MCF 10A (cell line): ENCODE data around the gene AGL. TPM values are rescaled to one million over a fixed set of nuclear protein-coding genes. Genes with fewer than 3 reads are reported as not detected.

Experiments used
- BruUV-seq: library from RNA; stranded (reverse); fragments of 400-500 nt; replicated peaks from 2 replicates; lab custom pipeline; 2021; lab: Mats Ljungman, UMichigan
- CTCF ChIA-PET: fragments of 300-600 bp; sonication (Branson Sonifier 250); formaldehyde crosslinking; extraction: SDS; loops from one replicate; lab custom pipeline; 2021; ENCODE audit warnings: antibody characterized with exemption, inconsistent platforms; lab: Yijun Ruan, JAX
- POLR2A ChIA-PET: fragments of 300-600, 350-650 bp; sonication (Branson Sonifier 250); formaldehyde crosslinking; extraction: SDS; loops from one replicate; lab custom pipeline; 2020; ENCODE audit warnings: antibody characterized with exemption, inconsistent platforms; lab: Yijun Ruan, JAX
- DNase-seq: peaks from one replicate; pipeline ENCODE4 v3.0.0-alpha.2; 2018; ENCODE audit not compliant: unreplicated experiment
- H3K27ac Mint-ChIP-seq: one replicate; pipeline ENCODE4 v1.8.0; 2022; ENCODE audit warnings: mild to moderate bottlenecking, low read depth, mixed read lengths; ENCODE audit not compliant: unreplicated experiment
- H3K27me3 Mint-ChIP-seq: one replicate; pipeline ENCODE4 v1.8.0; 2022; ENCODE audit warnings: mixed read lengths; ENCODE audit not compliant: insufficient read depth, unreplicated experiment
- H3K36me3 Mint-ChIP-seq: one replicate; pipeline ENCODE4 v1.8.0; 2022; ENCODE audit warnings: mild to moderate bottlenecking, moderate library complexity, mixed read lengths; ENCODE audit not compliant: insufficient read depth, unreplicated experiment
- H3K4me1 Mint-ChIP-seq: one replicate; pipeline ENCODE4 v1.8.0; 2022; ENCODE audit warnings: mixed read lengths; ENCODE audit not compliant: insufficient read depth, unreplicated experiment
- H3K4me3 Mint-ChIP-seq: one replicate; pipeline ENCODE4 v1.8.0; 2022; ENCODE audit warnings: mild to moderate bottlenecking, moderate library complexity, mixed read lengths; ENCODE audit not compliant: unreplicated experiment
- H3K9me3 Mint-ChIP-seq: one replicate; pipeline ENCODE4 v1.8.0; 2022; ENCODE audit warnings: mixed read lengths; ENCODE audit not compliant: unreplicated experiment
- CTCF ChIP-seq: fragments of 200-600 bp; IDR thresholded peaks from one replicate; pipeline ENCODE4 v1.8.0; 2022; ENCODE audit warnings: antibody characterized with exemption, mild to moderate bottlenecking; ENCODE audit not compliant: unreplicated experiment
- intact Hi-C: fragments of 100-400 bp; cut with micrococcal nuclease; formaldehyde crosslinking; loops from 2 replicates; pipeline ENCODE4 v1.14.1; 2022
- total RNA-seq: library from RNA; stranded (reverse); gene quantifications from 2 replicates; pipeline ENCODE4 v1.2.3, GENCODE V29; 2022

AGL gene
- total RNA-seq, 1 experiment from 2014 or later: 8.9 TPM

GRCh38 chr1:99808391-99809115, 41.6 kb upstream of the AGL start:
- Mint-ChIP-seq H3K4me3 (no peak overlapping the region), H3K9me3 (no peaks in the 10 kb centered on the region), H3K27ac (no peak overlapping the region), H3K4me1 (no peaks in the 10 kb centered on the region), H3K27me3 (no peaks in the 10 kb centered on the region), H3K36me3 (no peaks in the 10 kb centered on the region)
- DNase-seq: peak; percentile 90
- CTCF ChIA-PET: interaction anchor here (0.6 to 1.5 kb wide), 4 partner anchors 45 to 649 kb away, joined by 3 to 5 read pairs (median 4); partner anchors contain the start of gene SLC35A3
- intact Hi-C loops: loop anchor here (1.0 to 5.0 kb wide), 7 partner anchors 164 to 1058 kb away; partner anchors contain the start of genes RTCA, SASS6 and TRMT13
- POLR2A ChIA-PET: no interaction called here
- peak; percentile 49 for TF ChIP-seq CTCF
- BruUV-seq: no TSS peak

- H3K4me1 Mint-ChIP-seq: peaks cover 9% of the 10 kb centered on the region
- CTCF ChIA-PET: interaction anchor here (0.6 to 2.0 kb wide), 3 partner anchors 28 to 650 kb away, joined by 3 to 9 read pairs (median 5); no protein-coding TSS in a partner anchor
These were observed 39.1 kb upstream of the AGL start for GRCh38 chr1:99811075-99811474.

GRCh38 chr1:99811747-99812146, 38.4 kb upstream of the AGL start:
- intact Hi-C loops: no loop called here
- no TSS peak for BruUV-seq
- CTCF ChIA-PET: interaction anchor here (0.6 to 2.0 kb wide), 4 partner anchors 56 to 913 kb away, joined by 3 to 5 read pairs (median 3); no protein-coding TSS in a partner anchor
- no peak for TF ChIP-seq CTCF
- H3K27ac Mint-ChIP-seq: no peak overlapping the region
- H3K4me1 Mint-ChIP-seq: peaks cover 9% of the 10 kb centered on the region
- H3K9me3 Mint-ChIP-seq: no peaks in the 10 kb centered on the region
- H3K36me3 Mint-ChIP-seq: no peaks in the 10 kb centered on the region
- H3K27me3 Mint-ChIP-seq: peaks cover 9% of the 10 kb centered on the region
- POLR2A ChIA-PET: no interaction called here
- no peak for DNase-seq
- H3K4me3 Mint-ChIP-seq: no peak overlapping the region

More at GRCh38 chr1:99811075-99811474, 39.1 kb upstream of the AGL start:
- TF ChIP-seq CTCF: no peak
- POLR2A ChIA-PET: no interaction called here
- H3K27me3 Mint-ChIP-seq: peaks cover 3% of the 10 kb centered on the region
- intact Hi-C loops: no loop called here
- no peak for DNase-seq
- H3K27ac Mint-ChIP-seq: no peak overlapping the region
- no peaks in the 10 kb centered on the region for H3K9me3 Mint-ChIP-seq
- BruUV-seq: no TSS peak
- H3K36me3 Mint-ChIP-seq: no peaks in the 10 kb centered on the region
- H3K4me3 Mint-ChIP-seq: no peak overlapping the region

GRCh38 chr1:99814373-99814900, 35.7 kb upstream of the AGL start:
- H3K4me1 Mint-ChIP-seq: peaks cover 9% of the 10 kb centered on the region
- TF ChIP-seq CTCF: no peak
- ChIA-PET POLR2A (no interaction called here), CTCF (interaction anchor here (0.6 kb wide), 2 partner anchors 575 to 641 kb away, joined by 3 to 4 read pairs; no protein-coding TSS in a partner anchor)
- no peaks in the 10 kb centered on the region for H3K36me3 Mint-ChIP-seq
- no peaks in the 10 kb centered on the region for H3K9me3 Mint-ChIP-seq
- H3K27ac Mint-ChIP-seq: no peak overlapping the region
- H3K27me3 Mint-ChIP-seq: peaks cover 9% of the 10 kb centered on the region
- BruUV-seq: no TSS peak
- no peak for DNase-seq
- intact Hi-C loops: no loop called here
- H3K4me3 Mint-ChIP-seq: no peak overlapping the region
